Adipocyte (in vitro differentiated cells): ENCODE results near the gene RBM8A.
A peak's percentile ranks its signal among the peaks of the same experiment; 100 is the strongest.

ENCODE experiments used
- DNase-seq: peaks from one replicate; pipeline ENCODE4 v3.0.0-alpha.2; 2015; ENCODE audit warnings: low read depth
- H3K27me3 ChIP-seq: replicated peaks from 2 replicates; pipeline ENCODE4 v1.7.0; 2013; ENCODE audit warnings: mild to moderate bottlenecking, low read length, moderate library complexity; ENCODE audit not compliant: control insufficient read depth, insufficient read depth
- H3K36me3 ChIP-seq: 2 replicates; pipeline ENCODE4 v1.7.0; 2013; ENCODE audit warnings: low read length, mild to moderate bottlenecking, moderate library complexity; ENCODE audit not compliant: control insufficient read depth, insufficient read depth, severe bottlenecking
- H3K4me1 ChIP-seq: 2 replicates; pipeline ENCODE4 v1.7.0; 2013; ENCODE audit warnings: mild to moderate bottlenecking, low read length, moderate library complexity; ENCODE audit not compliant: control insufficient read depth, insufficient read depth
- H3K4me3 ChIP-seq: 2 replicates; pipeline ENCODE4 v1.7.0; 2013; ENCODE audit warnings: mild to moderate bottlenecking, low read length, moderate library complexity
- H3K9ac ChIP-seq: 2 replicates; pipeline ENCODE4 v1.7.0; 2013; ENCODE audit warnings: mild to moderate bottlenecking, low read length, moderate library complexity
- H3K9me3 ChIP-seq: 2 replicates; pipeline ENCODE4 v1.7.0; 2013; ENCODE audit warnings: mild to moderate bottlenecking, low read length, moderate library complexity; ENCODE audit not compliant: control insufficient read depth

Gene RBM8A

GRCh38 chr1:145961425-145962156 lies 34.3 kb upstream of the RBM8A start:
- H3K4me1 ChIP-seq = peaks cover 51% of the 10 kb centered on the region
- H3K36me3 ChIP-seq = no peaks in the 10 kb centered on the region
- peak overlapping the region; percentile 86 for H3K4me3 ChIP-seq
- H3K27me3 ChIP-seq = no peaks in the 10 kb centered on the region
- no peaks in the 10 kb centered on the region for H3K9me3 ChIP-seq
- H3K9ac ChIP-seq = peak overlapping the region; percentile 87
- DNase-seq = peak; percentile 58

GRCh38 chr1:145961109-145961424 lies 33.8 kb upstream of the RBM8A start:
- Histone ChIP-seq H3K27me3 (no peaks in the 10 kb centered on the region), H3K4me3 (peak overlapping the region; percentile 86), H3K9ac (peak overlapping the region; percentile 87), H3K36me3 (no peaks in the 10 kb centered on the region), H3K9me3 (no peaks in the 10 kb centered on the region), H3K4me1 (peaks cover 56% of the 10 kb centered on the region)
- no peak for DNase-seq

- DNase-seq = peak; percentile 85
- Histone ChIP-seq H3K27me3 (no peaks in the 10 kb centered on the region), H3K4me1 (peaks cover 61% of the 10 kb centered on the region), H3K36me3 (no peaks in the 10 kb centered on the region), H3K9me3 (no peaks in the 10 kb centered on the region), H3K4me3 (peak overlapping the region; percentile 86), H3K9ac (peak overlapping the region; percentile 87)
These were observed 33.3 kb upstream of the RBM8A start for GRCh38 chr1:145960468-145961108.

GRCh38 chr1:145959957-145960467 lies 32.7 kb upstream of the RBM8A start:
- DNase-seq = no peak
- peak overlapping the region; percentile 87 for H3K9ac ChIP-seq
- no peaks in the 10 kb centered on the region for H3K36me3 ChIP-seq
- H3K4me1 ChIP-seq = peaks cover 64% of the 10 kb centered on the region
- no peaks in the 10 kb centered on the region for H3K27me3 ChIP-seq
- H3K9me3 ChIP-seq = no peaks in the 10 kb centered on the region
- H3K4me3 ChIP-seq = peak overlapping the region; percentile 86

- no peaks in the 10 kb centered on the region for H3K36me3 ChIP-seq
- H3K27me3 ChIP-seq = no peaks in the 10 kb centered on the region
- H3K9ac ChIP-seq = no peak overlapping the region
- peaks cover 69% of the 10 kb centered on the region for H3K4me1 ChIP-seq
- no peak overlapping the region for H3K4me3 ChIP-seq
- no peak for DNase-seq
- H3K9me3 ChIP-seq = no peaks in the 10 kb centered on the region
These were observed 32.0 kb upstream of the RBM8A start for GRCh38 chr1:145959333-145959732.

GRCh38 chr1:145958734-145959133 lies 31.4 kb upstream of the RBM8A start:
- no peak for DNase-seq
- Histone ChIP-seq H3K4me1 (peaks cover 69% of the 10 kb centered on the region), H3K36me3 (no peaks in the 10 kb centered on the region), H3K9me3 (no peaks in the 10 kb centered on the region), H3K9ac (peak overlapping the region; percentile 91), H3K27me3 (no peaks in the 10 kb centered on the region), H3K4me3 (no peak overlapping the region)

GRCh38 chr1:145957443-145958319 lies 30.4 kb upstream of the RBM8A start, which contains the start of gene LIX1L:
TSS of gene LIX1L (minus strand) at chr1:145958017. CDS start at chr1:145957927, 90 bp downstream.
- H3K4me1 ChIP-seq = peaks cover 61% of the 10 kb centered on the region

GRCh38 chr1:145956781-145957442 lies 29.6 kb upstream of the RBM8A start:
- H3K36me3 ChIP-seq = peaks cover under 1% of the 10 kb centered on the region
- H3K4me3 ChIP-seq = peak overlapping the region; percentile 91
- DNase-seq = peak; percentile 72
- H3K9ac ChIP-seq = peak overlapping the region; percentile 91
- H3K4me1 ChIP-seq = peaks cover 55% of the 10 kb centered on the region
- H3K27me3 ChIP-seq = no peaks in the 10 kb centered on the region
- no peaks in the 10 kb centered on the region for H3K9me3 ChIP-seq

More at GRCh38 chr1:145957443-145958319, 30.4 kb upstream of the RBM8A start, which contains the start of gene LIX1L:
- Histone ChIP-seq H3K4me3 (peak within 1 kb of the TSS; percentile 91), H3K9me3 (no peaks in the 10 kb centered on the region), H3K36me3 (no peaks in the 10 kb centered on the region), H3K27me3 (no peaks in the 10 kb centered on the region), H3K9ac (peak within 1 kb of the TSS; percentile 91)
- peak; percentile 99 for DNase-seq

GRCh38 chr1:145956361-145956760 lies 29.1 kb upstream of the RBM8A start:
- Histone ChIP-seq H3K27me3 (no peaks in the 10 kb centered on the region), H3K36me3 (peaks cover 3% of the 10 kb centered on the region), H3K9ac (peak overlapping the region; percentile 91), H3K4me3 (peak overlapping the region; percentile 91), H3K9me3 (no peaks in the 10 kb centered on the region), H3K4me1 (peaks cover 50% of the 10 kb centered on the region)
- no peak for DNase-seq

GRCh38 chr1:145955436-145955835 lies 28.2 kb upstream of the RBM8A start:
- Histone ChIP-seq H3K9ac (peak overlapping the region; percentile 8), H3K4me1 (peaks cover 43% of the 10 kb centered on the region), H3K36me3 (peaks cover 3% of the 10 kb centered on the region), H3K9me3 (no peaks in the 10 kb centered on the region), H3K27me3 (no peaks in the 10 kb centered on the region), H3K4me3 (peak overlapping the region; percentile 91)
- peak; percentile 67 for DNase-seq
